A549 (cell line): ENCODE measurements around the gene TEX2. TPM values are rescaled to one million over a fixed set of nuclear protein-coding genes. Genes with fewer than 3 reads are reported as not detected.

Experiments used
- ATAC-seq, 2 experiments: fragments of 200-7000 bp in 1 of 2; fragments of >200 bp in 1 of 2; cut with Nextera tagmentation in 1 of 2; cut with Tn5 transposase in 1 of 2; 3 replicates each; pipeline versions ENCODE4 v1.8.0 to v1.9.1; 2018 to 2020; ENCODE audit warnings: mild to moderate bottlenecking in 1 of 2, moderate library complexity in 1 of 2
- CTCF ChIA-PET: fragments of 300-600 bp; sonication (Branson Sonifier 250); formaldehyde crosslinking; extraction: SDS; loops from one replicate; lab custom pipeline; 2021; ENCODE audit warnings: antibody characterized with exemption, inconsistent platforms; lab: Yijun Ruan, JAX
- POLR2A ChIA-PET: fragments of 350-600 bp; formaldehyde crosslinking; extraction: SDS; loops from one replicate; lab custom pipeline; 2021; ENCODE audit warnings: antibody characterized with exemption, inconsistent platforms; lab: Yijun Ruan, JAX
- DNase-seq, 2 experiments: peaks; one replicate each; pipeline versions ENCODE4 v3.0.0 to v3.0.0-alpha.2; 2011 to 2016; ENCODE audit warnings: low read depth in 1 of 2, low spot score in 1 of 2
- FAIRE-seq: peaks from 2 replicates; lab custom pipeline; 2011; peaks lifted over from hg19 to GRCh38; lab: Jason Lieb, UNC
- H3K27ac ChIP-seq, 2 experiments: fragments of >200 bp; sonication (Bioruptor Twin); formaldehyde crosslinking; 3 replicates each; pipeline ENCODE4 v1.5.1; 2016 to 2017
- H3K4me1 ChIP-seq: fragments of >200 bp; sonication (Bioruptor Twin); formaldehyde crosslinking; 3 replicates; pipeline ENCODE4 v1.6.1; 2016
- H3K4me2 ChIP-seq: fragments of >200 bp; sonication (Bioruptor Twin); formaldehyde crosslinking; 3 replicates; pipeline ENCODE4 v1.6.1; 2016
- H3K4me3 ChIP-seq: fragments of >200 bp; sonication (Bioruptor Twin); formaldehyde crosslinking; 3 replicates; pipeline ENCODE4 v1.5.1; 2016
- H3K9me3 ChIP-seq: fragments of >200 bp; sonication (Bioruptor Twin); formaldehyde crosslinking; 3 replicates; pipeline ENCODE4 v1.6.1; 2016
- CBX8 ChIP-seq: fragments of 200-600 bp; sonication (generic); IDR thresholded peaks from 2 replicates; pipeline ENCODE4 v1.6.1; 2016
- E2F6 ChIP-seq: IDR thresholded peaks from 2 replicates; pipeline ENCODE4 v1.6.1; 2012; ENCODE audit warnings: low read depth, borderline replicate concordance
- EHF ChIP-seq: fragments of 250-450 bp; sonication (Bioruptor Pico); IDR thresholded peaks from 2 replicates; pipeline ENCODE4 v1.5.0; 2020; ENCODE audit warnings: mild to moderate bottlenecking
- FOSL2 ChIP-seq, 2 experiments: fragments of 450-650 bp in 1 of 2; fragments of >200 bp in 1 of 2; sonication (Bioruptor Twin) in 1 of 2; formaldehyde crosslinking; IDR thresholded peaks; 2 replicates each; pipeline versions ENCODE4 v1.5.0 to v1.6.1; 2016 to 2020; ENCODE audit warnings: mild to moderate bottlenecking in 1 of 2, moderate library complexity in 1 of 2
- GATA3 ChIP-seq: IDR thresholded peaks from 2 replicates; pipeline ENCODE4 v1.6.1; 2012; ENCODE audit warnings: borderline replicate concordance
- HOXA7 ChIP-seq: fragments of 250-450 bp; sonication (Bioruptor Pico); IDR thresholded peaks from 2 replicates; pipeline ENCODE4 v1.5.0; 2020; ENCODE audit warnings: mild to moderate bottlenecking, moderate library complexity
- HOXB13 ChIP-seq: fragments of 250-450 bp; sonication (Bioruptor Pico); IDR thresholded peaks from 2 replicates; pipeline ENCODE4 v1.5.0; 2020; ENCODE audit warnings: low read depth, mild to moderate bottlenecking, moderate library complexity
- HOXB5 ChIP-seq: fragments of 250-450 bp; sonication (Bioruptor Pico); IDR thresholded peaks from 2 replicates; pipeline ENCODE4 v1.5.0; 2020; ENCODE audit warnings: mild to moderate bottlenecking, moderate library complexity
- JUN ChIP-seq, 2 experiments: fragments of >200 bp; sonication (Bioruptor Twin); formaldehyde crosslinking; IDR thresholded peaks; 2 replicates in 1 of 2; 3 replicates in 1 of 2; pipeline ENCODE4 v1.6.1; 2016 to 2017
- KDM1A ChIP-seq: fragments of 200-600 bp; sonication (generic); IDR thresholded peaks from 2 replicates; pipeline ENCODE4 v1.6.1; 2016; ENCODE audit warnings: low read depth, mild to moderate bottlenecking
- KDM5A ChIP-seq: fragments of 200-600 bp; sonication (generic); IDR thresholded peaks from 2 replicates; pipeline ENCODE4 v1.6.1; 2016; ENCODE audit warnings: antibody characterized with exemption, mild to moderate bottlenecking
- MAFK ChIP-seq: fragments of 450-650 bp; IDR thresholded peaks from 2 replicates; pipeline ENCODE4 v1.6.1; 2014; ENCODE audit not compliant: partially characterized antibody
- MAZ ChIP-seq: fragments of 150-350 bp; IDR thresholded peaks from 2 replicates; pipeline ENCODE4 v1.6.1; 2014; ENCODE audit warnings: antibody characterized with exemption, low read depth, low read length, borderline replicate concordance
- PHF8 ChIP-seq: fragments of 200-600 bp; sonication (generic); IDR thresholded peaks from 2 replicates; pipeline ENCODE4 v1.6.1; 2016; ENCODE audit warnings: low read depth, mild to moderate bottlenecking, antibody characterized with exemption, moderate library complexity, borderline replicate concordance
- POLR2A ChIP-seq: IDR thresholded peaks from 2 replicates; pipeline ENCODE4 v1.6.1; 2012; ENCODE audit warnings: mild to moderate bottlenecking, low read length
- POLR2AphosphoS2 ChIP-seq: conservative IDR thresholded peaks from 2 replicates; pipeline ENCODE4 v1.6.1; 2012; ENCODE audit warnings: low read length, improper control_type of control experiment, inconsistent platforms
- RARB ChIP-seq: fragments of 250-450 bp; sonication (Bioruptor Pico); IDR thresholded peaks from 2 replicates; pipeline ENCODE4 v1.8.0; 2021; ENCODE audit warnings: mild to moderate bottlenecking, moderate library complexity
- RCOR1 ChIP-seq: fragments of 150-350 bp; IDR thresholded peaks from 2 replicates; pipeline ENCODE4 v1.6.1; 2014; ENCODE audit warnings: antibody characterized with exemption, low read length, low read depth
- SMC3 ChIP-seq: fragments of >200 bp; sonication (Bioruptor Twin); formaldehyde crosslinking; IDR thresholded peaks from 3 replicates; pipeline ENCODE4 v1.6.1; 2018; ENCODE audit warnings: inconsistent platforms
- TFCP2L1 ChIP-seq: fragments of 250-450 bp; sonication (Bioruptor Pico); IDR thresholded peaks from 2 replicates; pipeline ENCODE4 v1.5.0; 2021; ENCODE audit warnings: mild to moderate bottlenecking
- USF2 ChIP-seq: fragments of 450-650 bp; IDR thresholded peaks from 2 replicates; pipeline ENCODE4 v1.6.1; 2014; ENCODE audit warnings: antibody characterized with exemption
- WGBS: methylation state at CpG from one replicate; pipeline ENCODE4 v1.1.6; 2017; ENCODE audit errors: missing lambda C conversion rate; 5-methylcytosine and 5-hydroxymethylcytosine counted together
- polyA plus RNA-seq, 4 experiments: library from polyadenylated mRNA; depleted of rRNA in 3 of 4; stranded (reverse); fragments of >200 nt; fragmentation: RNase III in 1 of 4; extraction: RNeasy Plus Mini Kit Qiagen cat#74134 plus additional on column Dnase treatment in 1 of 4; gene quantifications; 2 replicates in 3 of 4; 3 replicates in 1 of 4; pipeline ENCODE4 v1.2.3, GENCODE V29; 2011 to 2017
- TF ChIP-seq, protein P1 (sequence below): IDR thresholded peaks from 2 replicates; pipeline ENCODE4 v1.6.1; 2012
- TF ChIP-seq, protein P2 (sequence below): fragments of >200 bp; sonication (Bioruptor Twin); formaldehyde crosslinking; IDR thresholded peaks from 3 replicates; pipeline ENCODE4 v1.5.1; 2016

Gene TEX2
- polyA plus RNA-seq, 2 of the 4 experiments (the other 2 are of a cell fraction): 9.3 to 16.2 TPM

- TF ChIP-seq TFCP2L1 (CRISPR knock-in tag): no peak; the same call in 1 of the 2 replicates
- TF ChIP-seq SMC3: no peak
- no peak for TF ChIP-seq RCOR1
- no peak for TF ChIP-seq CBX8
These were observed 115.7 kb downstream of the TEX2 start (continued) for GRCh38 chr17:64147110-64148016.

GRCh38 chr17:64146418-64147109 is 116.5 kb downstream of the TEX2 start:
- FAIRE-seq (no peak), ATAC-seq (peak; percentile 10 to 47; a peak in 5 of 6 replicates), DNase-seq (peak; percentile 31 to 66)
- H3K27ac ChIP-seq: peak overlapping the region; percentile 93 to 98
- ChIA-PET CTCF (interaction anchor here (1.4 to 9.5 kb wide), 4 partner anchors 14 to 135 kb away, joined by 3 to 105 read pairs (median 20); partner anchors contain the start of gene ERN1), POLR2A (interaction anchor here (0.7 to 2.8 kb wide), 36 partner anchors 8 to 515 kb away, joined by 3 to 40 read pairs (median 6); partner anchors contain the start of genes CCDC47, DDX42, ERN1 and GH1)
- H3K4me2 ChIP-seq: peak overlapping the region; percentile 91
- peaks cover 27% of the 10 kb centered on the region; the same call in 2 of the 3 replicates for H3K4me1 ChIP-seq
- 1% methylated on average over 31 of the region's 34 CpGs for WGBS
- no peaks in the 10 kb centered on the region for H3K9me3 ChIP-seq
- TF ChIP-seq HOXA7 (CRISPR knock-in tag) (peak; percentile 79; the same call in 1 of the 2 replicates), FOSL2 (IDR thresholded peaks at IDR 0.05) (no peak), FOSL2 (CRISPR knock-in tag; IDR thresholded peaks at IDR 0.05) (no peak), E2F6 (peak; percentile 24), GATA3 (no peak), TFCP2L1 (CRISPR knock-in tag) (peak; percentile 82; the same call in 1 of the 2 replicates), KDM1A (peak; percentile 15; the same call in 1 of the 2 replicates), POLR2AphosphoS2 (peak; percentile 93), EHF (CRISPR knock-in tag) (peak; percentile 6; the same call in 1 of the 2 replicates), MAFK (no peak), POLR2A (peak; percentile 83)
- TF ChIP-seq, protein P1, sequence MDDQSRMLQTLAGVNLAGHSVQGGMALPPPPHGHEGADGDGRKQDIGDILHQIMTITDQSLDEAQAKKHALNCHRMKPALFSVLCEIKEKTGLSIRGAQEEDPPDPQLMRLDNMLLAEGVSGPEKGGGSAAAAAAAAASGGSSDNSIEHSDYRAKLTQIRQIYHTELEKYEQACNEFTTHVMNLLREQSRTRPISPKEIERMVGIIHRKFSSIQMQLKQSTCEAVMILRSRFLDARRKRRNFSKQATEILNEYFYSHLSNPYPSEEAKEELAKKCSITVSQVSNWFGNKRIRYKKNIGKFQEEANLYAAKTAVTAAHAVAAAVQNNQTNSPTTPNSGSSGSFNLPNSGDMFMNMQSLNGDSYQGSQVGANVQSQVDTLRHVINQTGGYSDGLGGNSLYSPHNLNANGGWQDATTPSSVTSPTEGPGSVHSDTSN: peak; percentile 57
- peak overlapping the region; percentile 73 for H3K4me3 ChIP-seq

DNA sequence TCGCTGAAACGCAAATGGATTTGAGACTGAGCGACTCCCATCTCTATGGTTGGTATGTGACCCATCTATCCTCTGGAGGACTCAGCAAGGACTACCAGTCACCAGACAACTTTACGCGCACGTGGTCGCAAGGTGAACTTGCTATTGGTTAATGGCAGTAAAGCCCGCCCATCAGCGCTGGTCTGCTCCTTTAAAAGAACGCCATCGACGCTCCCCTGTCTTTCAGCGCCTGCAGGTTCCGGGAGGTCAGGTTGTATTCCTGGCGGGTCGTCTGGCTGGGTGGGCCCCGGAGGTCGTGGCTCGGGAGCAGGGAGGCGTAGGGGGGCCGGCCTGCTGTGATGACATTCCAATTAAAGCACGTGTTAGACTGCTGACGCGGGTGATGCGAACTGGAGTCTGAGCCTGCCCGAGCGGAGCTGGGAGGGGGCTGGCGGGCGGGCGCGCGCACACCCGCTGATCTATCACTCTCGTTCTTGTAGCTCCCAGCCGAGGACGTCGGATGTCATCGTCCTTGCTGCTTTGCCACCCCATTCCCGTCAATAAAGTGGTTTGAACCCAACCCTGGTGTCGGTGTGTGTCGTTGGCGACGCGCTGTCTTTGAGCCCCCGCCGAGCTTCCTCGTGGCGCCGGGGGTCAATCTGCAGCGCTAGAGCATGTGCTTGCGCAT is 117.2 kb downstream of the TEX2 start:
- ATAC-seq: peak; percentile 80 to 92
- WGBS: 2% methylated on average over 47 of the region's 51 CpGs
- CTCF ChIA-PET: interaction anchor here (0.8 to 9.5 kb wide), 6 partner anchors 14 to 139 kb away, joined by 3 to 105 read pairs (median 6); partner anchors contain the start of genes ERN1 and ICAM2
- peak overlapping the region; percentile 96 for H3K4me2 ChIP-seq
- DNase-seq: peak; percentile 99 to 100
- peak; percentile 95 for FAIRE-seq
- H3K27ac ChIP-seq: peak overlapping the region; percentile 93 to 98
- peak overlapping the region; percentile 73 for H3K4me3 ChIP-seq
- H3K9me3 ChIP-seq: no peaks in the 10 kb centered on the region
- H3K4me1 ChIP-seq: peaks cover 27% of the 10 kb centered on the region; the same call in 2 of the 3 replicates
- POLR2A ChIA-PET: interaction anchor here (0.6 to 2.8 kb wide), 70 partner anchors 8 to 610 kb away, joined by 3 to 40 read pairs (median 4); partner anchors contain the start of genes CCDC47, CEP95, DDX42 and ERN1
- TF ChIP-seq RCOR1 (no peak), GATA3 (peak; percentile 27; the same call in 1 of the 2 replicates), HOXB5 (CRISPR knock-in tag) (no peak; the same call in 1 of the 2 replicates), PHF8 (peak; percentile 99), RARB (CRISPR knock-in tag) (peak; percentile 85; the same call in 1 of the 2 replicates), HOXB13 (CRISPR knock-in tag) (no peak), MAZ (0 out of 2 replicates have a peak, but pooled peaks have one; percentile 79), JUN (IDR thresholded peaks at IDR 0.05) (peak; percentile 99 to 100), POLR2A (peak; percentile 97), KDM5A (no peak), CBX8 (no peak), EHF (CRISPR knock-in tag) (no peak; the same call in 1 of the 2 replicates), HOXA7 (CRISPR knock-in tag) (peak; percentile 94), USF2 (peak; percentile 99)
- TF ChIP-seq, protein P2, sequence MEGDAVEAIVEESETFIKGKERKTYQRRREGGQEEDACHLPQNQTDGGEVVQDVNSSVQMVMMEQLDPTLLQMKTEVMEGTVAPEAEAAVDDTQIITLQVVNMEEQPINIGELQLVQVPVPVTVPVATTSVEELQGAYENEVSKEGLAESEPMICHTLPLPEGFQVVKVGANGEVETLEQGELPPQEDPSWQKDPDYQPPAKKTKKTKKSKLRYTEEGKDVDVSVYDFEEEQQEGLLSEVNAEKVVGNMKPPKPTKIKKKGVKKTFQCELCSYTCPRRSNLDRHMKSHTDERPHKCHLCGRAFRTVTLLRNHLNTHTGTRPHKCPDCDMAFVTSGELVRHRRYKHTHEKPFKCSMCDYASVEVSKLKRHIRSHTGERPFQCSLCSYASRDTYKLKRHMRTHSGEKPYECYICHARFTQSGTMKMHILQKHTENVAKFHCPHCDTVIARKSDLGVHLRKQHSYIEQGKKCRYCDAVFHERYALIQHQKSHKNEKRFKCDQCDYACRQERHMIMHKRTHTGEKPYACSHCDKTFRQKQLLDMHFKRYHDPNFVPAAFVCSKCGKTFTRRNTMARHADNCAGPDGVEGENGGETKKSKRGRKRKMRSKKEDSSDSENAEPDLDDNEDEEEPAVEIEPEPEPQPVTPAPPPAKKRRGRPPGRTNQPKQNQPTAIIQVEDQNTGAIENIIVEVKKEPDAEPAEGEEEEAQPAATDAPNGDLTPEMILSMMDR: no peak
- TF ChIP-seq, protein P1: peak; percentile 83
